Fibroblast of upper back skin (primary cell): ENCODE measurements around the gene SLC66A1.

ENCODE experiments used
- DNase-seq: peaks from one replicate; pipeline ENCODE4 v3.0.0-alpha.2; 2013

SLC66A1 gene

GRCh38 chr1:19325958-19326747 is 14.0 kb downstream of the SLC66A1 start:
- no peak for DNase-seq

- no peak for DNase-seq
Measured at GRCh38 chr1:19326748-19327065, 14.6 kb downstream of the SLC66A1 start.

GRCh38 chr1:19327301-19327700 is 15.2 kb downstream of the SLC66A1 start:
- no peak for DNase-seq

- DNase-seq: no peak
Measured at GRCh38 chr1:19327736-19328135, 15.6 kb downstream of the SLC66A1 start.

- no peak for DNase-seq
Measured at GRCh38 chr1:19328486-19328885, 16.4 kb downstream of the SLC66A1 start.

- DNase-seq: no peak
Measured at GRCh38 chr1:19329188-19329587, 17.1 kb downstream of the SLC66A1 start.

GRCh38 chr1:19329611-19330010 is 17.5 kb downstream of the SLC66A1 start:
- DNase-seq: no peak

GRCh38 chr1:19330449-19331135 is 18.5 kb downstream of the SLC66A1 start:
- DNase-seq: no peak

- no peak for DNase-seq
Measured at GRCh38 chr1:19331262-19331878, 19.2 kb downstream of the SLC66A1 start.

- DNase-seq: no peak
Measured at GRCh38 chr1:19332832-19333231, 20.7 kb downstream of the SLC66A1 start.

GRCh38 chr1:19333587-19334354 is 21.6 kb downstream of the SLC66A1 start:
- DNase-seq: peak; percentile 28

- DNase-seq: no peak
Measured at GRCh38 chr1:19336543-19336942, 24.4 kb downstream of the SLC66A1 start.

GRCh38 chr1:19337289-19337688 is 25.2 kb downstream of the SLC66A1 start:
- DNase-seq: no peak

- peak; percentile 48 for DNase-seq
Measured at GRCh38 chr1:19338323-19338762, 26.2 kb downstream of the SLC66A1 start.

GRCh38 chr1:19339214-19339861 is 27.2 kb downstream of the SLC66A1 start:
- DNase-seq: no peak

- DNase-seq: no peak
Measured at GRCh38 chr1:19340387-19340937, 28.3 kb downstream of the SLC66A1 start.

GRCh38 chr1:19341201-19342061 is 29.3 kb downstream of the SLC66A1 start:
- peak; percentile 62 for DNase-seq

GRCh38 chr1:19342062-19342750 is 30.1 kb downstream of the SLC66A1 start:
- DNase-seq: no peak

- DNase-seq: no peak
Measured at GRCh38 chr1:19342894-19343616, 30.9 kb downstream of the SLC66A1 start.
